ENCODE measurements around the gene FOXK1. TPM values are rescaled to one million over a fixed set of nuclear protein-coding genes. Genes with fewer than 3 reads are reported as not detected.

Gene FOXK1
- total and polyA plus RNA-seq, 2 of the 13 experiments (the other 11 are each of a cell fraction or from before 2014, with no cell fraction given): 4.6 to 8.8 TPM

- in situ Hi-C loops (cut with HindIII; ENCODE audit: extremely low pct_ligation_motif_present, low pct_unique_long_range_greater_than_20kb) (loop anchor here (25.0 kb wide), 1 partner anchor 157 kb away; no protein-coding TSS in a partner anchor), intact Hi-C loops (cut with micrococcal nuclease; ENCODE audit: unreplicated experiment) (no loop called here)
- no peak for FAIRE-seq
- no peaks in the 10 kb centered on the region for H3K9me3 ChIP-seq (ENCODE audit: low read length)
- no peak overlapping the region for H3K4me3 ChIP-seq (replicated peaks in 1 of 3; ENCODE audit: insufficient read depth in 1 of 3, low read depth in 2 of 3, low read length in 3 of 3)
- peaks cover 17% of the 10 kb centered on the region for H3K4me1 ChIP-seq (ENCODE audit: insufficient read depth, low read length)
- ChIA-PET CTCF (ENCODE audit: low intra/inter-chr PET ratio, low total read pairs) (no interaction called here), POLR2A (no interaction called here)
- H3K9ac ChIP-seq (ENCODE audit: insufficient read depth, low read depth, low read length): no peak overlapping the region
- 89% methylated on average over 7 of the region's 7 CpGs for WGBS (ENCODE audit: low lambda C conversion rate)
- no peaks in the 10 kb centered on the region; a peak in 1 of 5 replicates for H3K27me3 ChIP-seq (ENCODE audit: control insufficient read depth in 1 of 2, insufficient read depth in 2 of 2, low read length in 2 of 2)
- H4K20me1 ChIP-seq (ENCODE audit: insufficient read depth, low read length): no peaks in the 10 kb centered on the region
- no peaks in the 10 kb centered on the region; a peak in 1 of 5 replicates for H3K36me3 ChIP-seq (replicated peaks in 1 of 2; ENCODE audit: control insufficient read depth in 1 of 2, insufficient read depth in 2 of 2, low read length in 2 of 2)
- no TSS peak for BruUV-seq (replicated peaks)
- ATAC-seq: no peak
- H3K27ac ChIP-seq (ENCODE audit: extremely low read length, insufficient read depth, low read length): no peak overlapping the region
- TF ChIP-seq NFAT5 (CRISPR knock-in tag; IDR thresholded peaks at IDR 0.05): no peak
- TF ChIP-seq ZNF292 (CRISPR knock-in tag; IDR thresholded peaks at IDR 0.05; ENCODE audit: borderline replicate concordance, low read depth): no peak
- no peak for TF ChIP-seq ZFAT (CRISPR knock-in tag; conservative IDR thresholded peaks at IDR 0.05)
- no peak for TF ChIP-seq SP1 (IDR thresholded peaks at IDR 0.05)
- no peak for TF ChIP-seq SP1 (CRISPR knock-in tag; IDR thresholded peaks at IDR 0.05)
- no peak for TF ChIP-seq THYN1 (CRISPR knock-in tag; IDR thresholded peaks at IDR 0.05; ENCODE audit: borderline replicate concordance, low read depth)
- no peak for TF ChIP-seq SMARCC2 (IDR thresholded peaks at IDR 0.05)
- no peak for TF ChIP-seq NR1H2 (CRISPR knock-in tag; IDR thresholded peaks at IDR 0.05; ENCODE audit: borderline replicate concordance, low read depth)
- no peak for TF ChIP-seq ZSCAN30 (CRISPR knock-in tag; IDR thresholded peaks at IDR 0.05)
- H3K79me2 ChIP-seq (ENCODE audit: insufficient read depth, low read length): peaks cover 5% of the 10 kb centered on the region
- DNase-seq (ENCODE audit: low spot score): no peak
- no peak overlapping the region for H3K4me2 ChIP-seq (ENCODE audit: low read depth, low read length)
- H2AFZ ChIP-seq (ENCODE audit: low read length): no peak overlapping the region
These were observed 87.7 kb downstream of the FOXK1 start for GRCh38 chr7:4769761-4770160.

Measured in HepG2 (cell line).